ENCODE measurements around the gene WAC.

DNA sequence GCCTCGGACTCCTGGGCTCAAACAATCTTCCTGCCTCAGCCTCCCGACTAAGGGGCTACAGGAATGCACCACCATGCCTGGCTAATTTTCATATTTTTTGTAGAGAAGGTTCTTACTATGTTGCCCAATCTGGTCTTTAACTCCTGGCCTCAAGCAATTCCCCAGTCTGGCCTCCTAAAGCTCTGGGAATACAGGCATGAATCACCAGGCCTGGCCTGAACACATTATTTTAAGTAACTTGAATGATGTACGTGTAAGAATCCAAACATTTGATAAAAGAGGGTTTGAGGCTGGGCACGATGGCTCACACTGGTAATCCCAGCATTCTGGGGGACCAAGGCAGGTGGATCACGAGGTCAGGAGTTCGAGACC lies 131.4 kb downstream of the WAC start:
- TF ChIP-seq EP300 (conservative IDR thresholded peaks at IDR 0.05; ENCODE audit: poor library complexity, severe bottlenecking): no peak
- no peak for TF ChIP-seq EZH2 (IDR thresholded peaks at IDR 0.05; ENCODE audit: borderline replicate concordance, insufficient read depth, low read length, poor library complexity, severe bottlenecking)
- TF ChIP-seq, protein P1, sequence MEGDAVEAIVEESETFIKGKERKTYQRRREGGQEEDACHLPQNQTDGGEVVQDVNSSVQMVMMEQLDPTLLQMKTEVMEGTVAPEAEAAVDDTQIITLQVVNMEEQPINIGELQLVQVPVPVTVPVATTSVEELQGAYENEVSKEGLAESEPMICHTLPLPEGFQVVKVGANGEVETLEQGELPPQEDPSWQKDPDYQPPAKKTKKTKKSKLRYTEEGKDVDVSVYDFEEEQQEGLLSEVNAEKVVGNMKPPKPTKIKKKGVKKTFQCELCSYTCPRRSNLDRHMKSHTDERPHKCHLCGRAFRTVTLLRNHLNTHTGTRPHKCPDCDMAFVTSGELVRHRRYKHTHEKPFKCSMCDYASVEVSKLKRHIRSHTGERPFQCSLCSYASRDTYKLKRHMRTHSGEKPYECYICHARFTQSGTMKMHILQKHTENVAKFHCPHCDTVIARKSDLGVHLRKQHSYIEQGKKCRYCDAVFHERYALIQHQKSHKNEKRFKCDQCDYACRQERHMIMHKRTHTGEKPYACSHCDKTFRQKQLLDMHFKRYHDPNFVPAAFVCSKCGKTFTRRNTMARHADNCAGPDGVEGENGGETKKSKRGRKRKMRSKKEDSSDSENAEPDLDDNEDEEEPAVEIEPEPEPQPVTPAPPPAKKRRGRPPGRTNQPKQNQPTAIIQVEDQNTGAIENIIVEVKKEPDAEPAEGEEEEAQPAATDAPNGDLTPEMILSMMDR (IDR thresholded peaks at IDR 0.05; ENCODE audit: poor library complexity, severe bottlenecking): no peak
- TF ChIP-seq POLR2AphosphoS5 (IDR thresholded peaks at IDR 0.05): no peak
- no peak for TF ChIP-seq SMC3 (conservative IDR thresholded peaks at IDR 0.05; ENCODE audit: poor library complexity)
- TF ChIP-seq TAF1 (IDR thresholded peaks at IDR 0.05; ENCODE audit: low read depth): no peak
